SK-N-SH (cell line): ENCODE results near the gene POU3F3. TPM values are rescaled to one million over a fixed set of nuclear protein-coding genes. Genes with fewer than 3 reads are reported as not detected.

Experiments used
- CTCF ChIA-PET: fragments of 300-600, 350-600 bp; formaldehyde crosslinking; extraction: SDS; loops from one replicate; lab custom pipeline; 2021; lab: Yijun Ruan, JAX
- POLR2A ChIA-PET: fragments of 350-600 bp; sonication (Branson Sonifier 250); formaldehyde crosslinking; extraction: SDS; loops from one replicate; lab custom pipeline; 2020; ENCODE audit warnings: antibody characterized with exemption, inconsistent platforms; lab: Yijun Ruan, JAX
- DNase-seq: peaks from one replicate; pipeline ENCODE4 v3.0.0; 2012
- H2AFZ ChIP-seq: fragments of 200-600 bp; sonication (generic); 2 replicates; pipeline ENCODE4 v1.8.1; 2016; ENCODE audit warnings: antibody characterized with exemption, mild to moderate bottlenecking, low read depth
- H3F3A ChIP-seq: fragments of 200-600 bp; sonication (generic); replicated peaks from 2 replicates; pipeline ENCODE3; 2016; ENCODE audit warnings: antibody characterized with exemption, mild to moderate bottlenecking; ENCODE audit not compliant: insufficient read depth
- H3K27ac ChIP-seq, 2 experiments: fragments of 200-500 bp in 1 of 2; fragments of 200-600 bp in 1 of 2; sonication (Bioruptor generic) in 1 of 2; sonication (generic), shearing (Covaris generic) in 1 of 2; 2 replicates each; pipeline versions ENCODE4 v1.5.1 to v1.6.1; 2014 to 2016; ENCODE audit warnings: low read depth in 2 of 2, inconsistent platforms in 1 of 2, low read length in 1 of 2, mild to moderate bottlenecking in 1 of 2, mixed read lengths in 1 of 2
- H3K27me3 ChIP-seq: fragments of 200-600 bp; sonication (generic), shearing (Covaris generic); 2 replicates; pipeline ENCODE4 v1.6.1; 2016; ENCODE audit warnings: mixed run types; ENCODE audit not compliant: insufficient read depth
- H3K36me3 ChIP-seq, 2 experiments: fragments of 200-500 bp in 1 of 2; fragments of 200-600 bp in 1 of 2; sonication (Bioruptor generic) in 1 of 2; sonication (generic) in 1 of 2; replicated peaks in 1 of 2; 2 replicates each; pipeline versions ENCODE3 to v1.5.1; 2014 to 2016; ENCODE audit warnings: low read length in 1 of 2, mild to moderate bottlenecking in 1 of 2; ENCODE audit not compliant: insufficient read depth in 2 of 2, control insufficient read depth in 1 of 2
- H3K4me1 ChIP-seq, 2 experiments: fragments of 200-500 bp in 1 of 2; fragments of 200-600 bp in 1 of 2; sonication (Bioruptor generic) in 1 of 2; sonication (generic), shearing (Covaris generic) in 1 of 2; 2 replicates each; pipeline versions ENCODE4 v1.5.1 to v1.6.1; 2014 to 2016; ENCODE audit warnings: low read depth in 1 of 2, low read length in 1 of 2, mixed run types in 1 of 2; ENCODE audit not compliant: insufficient read depth in 2 of 2, control insufficient read depth in 1 of 2
- H3K4me2 ChIP-seq: fragments of 200-600 bp; sonication (generic), shearing (Covaris generic); 2 replicates; pipeline ENCODE4 v1.6.1; 2017; ENCODE audit warnings: mixed run types
- H3K4me3 ChIP-seq, 2 experiments: fragments of 200-500 bp in 1 of 2; fragments of 200-600 bp in 1 of 2; sonication (Bioruptor generic) in 1 of 2; sonication (generic), shearing (Covaris generic) in 1 of 2; 2 replicates each; pipeline versions ENCODE4 v1.5.1 to v1.8.1; 2014 to 2016; ENCODE audit warnings: low read depth in 2 of 2, inconsistent platforms in 1 of 2, low read length in 1 of 2, mild to moderate bottlenecking in 1 of 2, mixed read lengths in 1 of 2, moderate library complexity in 1 of 2
- H3K79me2 ChIP-seq: fragments of 200-600 bp; sonication (generic); 2 replicates; pipeline ENCODE4 v1.8.1; 2017; ENCODE audit warnings: mild to moderate bottlenecking; ENCODE audit not compliant: insufficient read depth
- H3K9ac ChIP-seq: fragments of 200-600 bp; sonication (generic); 2 replicates; pipeline ENCODE4 v1.6.1; 2017; ENCODE audit warnings: mixed run types
- H3K9me2 ChIP-seq: fragments of 200-600 bp; sonication (generic); 2 replicates; pipeline ENCODE4 v1.6.1; 2017; ENCODE audit warnings: mixed run types
- H3K9me3 ChIP-seq: fragments of 200-600 bp; sonication (generic); 2 replicates; pipeline ENCODE4 v1.6.1; 2017; ENCODE audit warnings: mixed run types, mild to moderate bottlenecking, moderate library complexity
- H4K20me1 ChIP-seq: fragments of 200-600 bp; sonication (generic); 2 replicates; pipeline ENCODE4 v1.6.1; 2017; ENCODE audit warnings: mild to moderate bottlenecking, mixed run types; ENCODE audit not compliant: insufficient read depth
- JUND ChIP-seq: IDR thresholded peaks from 2 replicates; pipeline ENCODE4 v1.4.0; 2012
- MEF2A ChIP-seq: IDR thresholded peaks from 2 replicates; pipeline ENCODE4 v1.4.0; 2012; ENCODE audit warnings: low read depth, borderline replicate concordance
- NFIC ChIP-seq: IDR thresholded peaks from 2 replicates; pipeline ENCODE4 v1.4.0; 2012; ENCODE audit warnings: borderline replicate concordance
- NRF1 ChIP-seq: IDR thresholded peaks from 2 replicates; pipeline ENCODE4 v1.6.1; 2012; ENCODE audit warnings: low read depth, mild to moderate bottlenecking, low read length
- POLR2AphosphoS5 ChIP-seq: IDR thresholded peaks from 2 replicates; pipeline ENCODE4 v1.6.1; 2012; ENCODE audit warnings: low read depth, low read length
- RAD21 ChIP-seq: IDR thresholded peaks from 2 replicates; pipeline ENCODE4 v1.6.1; 2012; ENCODE audit warnings: mild to moderate bottlenecking, low read length
- RXRA ChIP-seq: IDR thresholded peaks from 2 replicates; pipeline ENCODE4 v1.4.0; 2012; ENCODE audit warnings: low read depth, mild to moderate bottlenecking, borderline replicate concordance
- SIN3A ChIP-seq: IDR thresholded peaks from 2 replicates; pipeline ENCODE4 v1.6.1; 2012; ENCODE audit warnings: low read depth, mild to moderate bottlenecking, low read length, moderate library complexity, borderline replicate concordance
- SMC3 ChIP-seq: IDR thresholded peaks from 2 replicates; pipeline ENCODE4 v1.6.1; 2012; ENCODE audit warnings: low read depth, low read length, improper control_type of control experiment
- TAF1 ChIP-seq: IDR thresholded peaks from 2 replicates; pipeline ENCODE4 v1.6.1; 2012; ENCODE audit warnings: low read depth, mild to moderate bottlenecking, low read length, moderate library complexity, borderline replicate concordance
- YY1 ChIP-seq: IDR thresholded peaks from 2 replicates; pipeline ENCODE4 v1.4.0; 2012; ENCODE audit warnings: low read depth, mild to moderate bottlenecking
- WGBS: methylation state at CpG from one replicate; pipeline ENCODE4 v1.1.6; 2017; ENCODE audit warnings: low lambda C conversion rate; 5-methylcytosine and 5-hydroxymethylcytosine counted together
- polyA plus RNA-seq, 3 experiments: library from polyadenylated mRNA; depleted of rRNA; stranded (reverse); fragments of >200 nt; gene quantifications; 2 replicates each; pipeline ENCODE4 v1.2.3, GENCODE V29; 2012
- TF ChIP-seq, protein P1 (sequence below): IDR thresholded peaks from 2 replicates; pipeline ENCODE4 v1.4.0; 2012; ENCODE audit warnings: low read depth, borderline replicate concordance
- TF ChIP-seq, protein P2 (sequence below): IDR thresholded peaks from 2 replicates; pipeline ENCODE4; 2012

Gene POU3F3
- polyA plus RNA-seq, 1 of the 3 experiments (the other 2 are of a cell fraction): not detected

- Histone ChIP-seq H3K36me3 (no peaks in the 10 kb centered on the region), H3K27ac (no peak overlapping the region), H3F3A (no peaks in the 10 kb centered on the region), H3K4me3 (no peak overlapping the region), H2AFZ (no peak overlapping the region), H3K27me3 (no peaks in the 10 kb centered on the region), H3K9ac (no peak overlapping the region), H3K79me2 (no peaks in the 10 kb centered on the region), H3K9me2 (no peaks in the 10 kb centered on the region), H3K4me2 (no peak overlapping the region), H3K4me1 (no peaks in the 10 kb centered on the region), H4K20me1 (no peaks in the 10 kb centered on the region), H3K9me3 (no peaks in the 10 kb centered on the region)
- no peak for DNase-seq
- 14% methylated on average over 3 of the region's 3 CpGs for WGBS
- CTCF ChIA-PET: interaction anchor here (1.2 to 2.0 kb wide), 2 partner anchors 11 to 13 kb away, joined by 3 to 9 read pairs; no protein-coding TSS in a partner anchor
- POLR2A ChIA-PET: no interaction called here
- TF ChIP-seq, protein P1, sequence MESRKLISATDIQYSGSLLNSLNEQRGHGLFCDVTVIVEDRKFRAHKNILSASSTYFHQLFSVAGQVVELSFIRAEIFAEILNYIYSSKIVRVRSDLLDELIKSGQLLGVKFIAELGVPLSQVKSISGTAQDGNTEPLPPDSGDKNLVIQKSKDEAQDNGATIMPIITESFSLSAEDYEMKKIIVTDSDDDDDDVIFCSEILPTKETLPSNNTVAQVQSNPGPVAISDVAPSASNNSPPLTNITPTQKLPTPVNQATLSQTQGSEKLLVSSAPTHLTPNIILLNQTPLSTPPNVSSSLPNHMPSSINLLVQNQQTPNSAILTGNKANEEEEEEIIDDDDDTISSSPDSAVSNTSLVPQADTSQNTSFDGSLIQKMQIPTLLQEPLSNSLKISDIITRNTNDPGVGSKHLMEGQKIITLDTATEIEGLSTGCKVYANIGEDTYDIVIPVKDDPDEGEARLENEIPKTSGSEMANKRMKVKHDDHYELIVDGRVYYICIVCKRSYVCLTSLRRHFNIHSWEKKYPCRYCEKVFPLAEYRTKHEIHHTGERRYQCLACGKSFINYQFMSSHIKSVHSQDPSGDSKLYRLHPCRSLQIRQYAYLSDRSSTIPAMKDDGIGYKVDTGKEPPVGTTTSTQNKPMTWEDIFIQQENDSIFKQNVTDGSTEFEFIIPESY: no peak
- TF ChIP-seq TAF1: no peak
Observed at GRCh38 chr2:104836265-104836664, 17.6 kb upstream of the POU3F3 start.

DNA sequence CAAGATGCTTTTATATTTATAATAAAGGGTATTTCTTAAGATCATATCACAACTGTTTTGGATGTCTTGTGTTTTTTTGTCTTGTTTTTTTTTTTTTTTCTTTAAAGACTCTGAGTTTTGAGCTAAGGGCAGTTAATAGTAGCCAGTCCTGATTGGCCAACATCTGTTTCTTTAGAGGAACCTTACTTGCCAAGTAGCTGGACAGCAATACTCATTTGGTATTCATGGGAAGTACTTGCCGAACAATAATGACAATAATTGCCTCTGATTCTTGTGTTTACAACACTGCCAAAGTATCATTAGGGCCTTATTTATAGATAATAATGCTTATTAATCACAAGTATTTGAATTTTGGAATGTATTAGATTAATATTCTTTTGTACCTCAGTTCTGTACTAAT lies 17.1 kb upstream of the POU3F3 start:
- Histone ChIP-seq H3K79me2 (no peaks in the 10 kb centered on the region), H3K27ac (no peak overlapping the region), H3K4me3 (no peak overlapping the region), H3K27me3 (no peaks in the 10 kb centered on the region; the same call in 1 of the 2 replicates), H3K9me2 (no peaks in the 10 kb centered on the region), H3K9me3 (no peaks in the 10 kb centered on the region), H2AFZ (no peak overlapping the region), H3K9ac (no peak overlapping the region), H3K4me1 (no peaks in the 10 kb centered on the region), H4K20me1 (no peaks in the 10 kb centered on the region), H3F3A (no peaks in the 10 kb centered on the region), H3K36me3 (no peaks in the 10 kb centered on the region), H3K4me2 (no peak overlapping the region)
- ChIA-PET CTCF (interaction anchor here (1.2 to 2.0 kb wide), 2 partner anchors 10 to 13 kb away, joined by 3 to 9 read pairs; no protein-coding TSS in a partner anchor), POLR2A (no interaction called here)
- no peak for TF ChIP-seq SIN3A
- 64% methylated on average over 1 of the region's 1 CpG for WGBS
- no peak for DNase-seq

GRCh38 chr2:104840156-104840555 lies 13.8 kb upstream of the POU3F3 start:
- H4K20me1 ChIP-seq: no peaks in the 10 kb centered on the region
- H3K27ac ChIP-seq: no peak overlapping the region
- DNase-seq: no peak
- peaks cover 0 to 3% of the 10 kb centered on the region in 2 experiments; a peak in 1 of 4 replicates for H3K4me1 ChIP-seq
- no peak overlapping the region for H3K4me2 ChIP-seq
- no peak overlapping the region for H2AFZ ChIP-seq
- H3K79me2 ChIP-seq: no peaks in the 10 kb centered on the region
- WGBS: 14% methylated on average over 1 of the region's 1 CpG
- no peak overlapping the region for H3K9ac ChIP-seq
- peaks cover 19% of the 10 kb centered on the region for H3K27me3 ChIP-seq
- H3F3A ChIP-seq: no peaks in the 10 kb centered on the region
- no peaks in the 10 kb centered on the region for H3K36me3 ChIP-seq
- TF ChIP-seq NFIC (no peak), NRF1 (no peak), YY1 (no peak), SMC3 (no peak), MEF2A (no peak), RXRA (no peak), JUND (no peak), RAD21 (no peak), POLR2AphosphoS5 (no peak)
- TF ChIP-seq, protein P2, sequence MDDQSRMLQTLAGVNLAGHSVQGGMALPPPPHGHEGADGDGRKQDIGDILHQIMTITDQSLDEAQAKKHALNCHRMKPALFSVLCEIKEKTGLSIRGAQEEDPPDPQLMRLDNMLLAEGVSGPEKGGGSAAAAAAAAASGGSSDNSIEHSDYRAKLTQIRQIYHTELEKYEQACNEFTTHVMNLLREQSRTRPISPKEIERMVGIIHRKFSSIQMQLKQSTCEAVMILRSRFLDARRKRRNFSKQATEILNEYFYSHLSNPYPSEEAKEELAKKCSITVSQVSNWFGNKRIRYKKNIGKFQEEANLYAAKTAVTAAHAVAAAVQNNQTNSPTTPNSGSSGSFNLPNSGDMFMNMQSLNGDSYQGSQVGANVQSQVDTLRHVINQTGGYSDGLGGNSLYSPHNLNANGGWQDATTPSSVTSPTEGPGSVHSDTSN: no peak
- POLR2A ChIA-PET: no interaction called here
- no peaks in the 10 kb centered on the region for H3K9me2 ChIP-seq
- no peak overlapping the region for H3K4me3 ChIP-seq
- H3K9me3 ChIP-seq: no peaks in the 10 kb centered on the region
- CTCF ChIA-PET: interaction anchor here (3.7 kb wide), 1 partner anchor 10 kb away, joined by 29 read pairs; no protein-coding TSS in a partner anchor
